Measurements from ENCODE around the gene SGPL1. TPM values are rescaled to one million over a fixed set of nuclear protein-coding genes. Genes with fewer than 3 reads are reported as not detected.

SGPL1 gene
- total and polyA plus RNA-seq, 2 of the 8 experiments (the other 6 are each of a cell fraction or from before 2014, with no cell fraction given), result 20.5 to 51.6 TPM

- no peak for TF ChIP-seq ATF3 (IDR thresholded peaks at IDR 0.05; ENCODE audit: insufficient read depth, low read depth, low read length)
- no peak for TF ChIP-seq BRCA1 (IDR thresholded peaks at IDR 0.05; ENCODE audit: low read depth, low read length)
- no peak for TF ChIP-seq POLR2A (IDR thresholded peaks at IDR 0.05; ENCODE audit: control extremely low read depth in 1 of 2, low read depth in 2 of 2, low read length in 2 of 2)
Observed at GRCh38 chr10:70853457-70853856, 37.7 kb downstream of the SGPL1 start (continued).
